T-helper 2 cell treated with Interferon-gamma antibody and Interleukin-4, amounts not matched to agents 5 μg/mL and 100 μg/mL, for 36 hours (primary cell): Measurements from ENCODE around the gene PTPRG.

Experiments
- DNase-seq: peaks from one replicate; pipeline ENCODE4 v3.0.0; 2021; ENCODE audit warnings: low spot score
- H3K27ac Mint-ChIP-seq: one replicate; pipeline ENCODE4 v1.8.0; 2021; ENCODE audit warnings: mild to moderate bottlenecking, mixed read lengths
- H3K27me3 Mint-ChIP-seq: one replicate; pipeline ENCODE4 v1.8.0; 2021; ENCODE audit warnings: low read depth, mixed read lengths
- H3K36me3 Mint-ChIP-seq: one replicate; pipeline ENCODE4 v1.8.0; 2021; ENCODE audit warnings: low read depth, mixed read lengths
- H3K4me1 Mint-ChIP-seq: one replicate; pipeline ENCODE4 v1.8.0; 2021; ENCODE audit warnings: low read depth, mixed read lengths
- H3K4me3 Mint-ChIP-seq: one replicate; pipeline ENCODE4 v1.8.0; 2022; ENCODE audit warnings: mild to moderate bottlenecking, moderate library complexity, mixed read lengths
- H3K9me3 Mint-ChIP-seq: one replicate; pipeline ENCODE4 v1.8.0; 2021; ENCODE audit warnings: mixed read lengths

Gene PTPRG

DNA sequence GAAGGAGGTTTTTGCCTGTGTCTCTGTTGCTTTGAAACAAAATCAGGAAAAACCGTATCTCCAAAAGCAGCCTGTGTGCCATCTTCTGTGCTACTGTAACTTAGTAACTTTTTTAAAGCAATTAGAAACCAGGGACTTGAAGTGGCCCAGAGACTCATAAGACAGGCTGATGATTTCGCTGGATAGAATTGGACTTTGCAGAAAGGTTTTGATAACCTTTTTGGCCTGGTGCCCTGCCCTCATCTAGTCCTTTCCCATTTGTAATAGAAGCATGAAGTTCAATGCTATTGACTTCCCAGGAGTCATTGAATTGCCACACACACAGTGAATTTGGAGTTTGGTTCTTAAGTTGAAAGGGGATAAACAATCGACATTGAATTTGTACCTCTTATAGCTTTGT is 157.2 kb downstream of the PTPRG start:
- no peaks in the 10 kb centered on the region for H3K9me3 Mint-ChIP-seq
- H3K27ac Mint-ChIP-seq: no peak overlapping the region
- no peaks in the 10 kb centered on the region for H3K36me3 Mint-ChIP-seq
- H3K27me3 Mint-ChIP-seq: no peaks in the 10 kb centered on the region
- H3K4me3 Mint-ChIP-seq: no peak overlapping the region
- DNase-seq: no peak
- no peaks in the 10 kb centered on the region for H3K4me1 Mint-ChIP-seq

DNA sequence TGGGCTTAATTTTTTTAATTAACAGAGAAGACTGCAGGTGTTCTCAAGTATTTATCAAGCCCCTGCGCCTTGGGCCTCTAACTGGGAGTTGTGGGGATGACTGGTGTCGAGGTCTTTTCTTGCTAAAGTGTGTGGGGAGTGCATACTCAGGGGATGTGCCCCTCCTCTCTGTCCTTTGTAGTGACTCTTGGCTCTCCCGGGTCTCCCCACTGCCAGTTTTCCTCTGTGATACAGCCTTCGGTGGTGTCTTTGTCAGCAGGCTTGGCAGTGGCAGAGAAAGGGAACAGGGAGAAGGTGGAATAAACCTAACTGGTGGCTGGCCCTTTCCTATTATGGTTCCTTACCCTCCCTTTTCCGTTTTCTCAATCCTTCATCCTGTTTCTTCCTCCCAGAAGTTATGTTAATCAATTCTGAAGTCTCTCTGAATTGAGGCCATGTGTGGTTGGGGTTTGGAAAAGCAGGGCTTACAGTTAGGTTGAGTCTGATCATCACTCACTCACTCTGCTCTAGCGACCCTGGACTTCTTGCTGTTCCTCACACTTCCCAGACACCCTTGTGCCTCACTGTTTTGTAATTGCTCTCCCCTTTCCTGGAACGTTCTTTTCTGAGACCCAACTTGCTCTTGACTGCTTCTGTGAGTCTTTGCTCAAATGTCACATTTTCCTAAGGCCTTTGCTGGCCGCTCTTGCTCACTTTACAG is 158.1 kb downstream of the PTPRG start:
- DNase-seq: no peak
- Mint-ChIP-seq H3K4me1 (no peaks in the 10 kb centered on the region), H3K9me3 (no peaks in the 10 kb centered on the region), H3K27ac (no peak overlapping the region), H3K27me3 (no peaks in the 10 kb centered on the region), H3K4me3 (no peak overlapping the region), H3K36me3 (no peaks in the 10 kb centered on the region)

DNA sequence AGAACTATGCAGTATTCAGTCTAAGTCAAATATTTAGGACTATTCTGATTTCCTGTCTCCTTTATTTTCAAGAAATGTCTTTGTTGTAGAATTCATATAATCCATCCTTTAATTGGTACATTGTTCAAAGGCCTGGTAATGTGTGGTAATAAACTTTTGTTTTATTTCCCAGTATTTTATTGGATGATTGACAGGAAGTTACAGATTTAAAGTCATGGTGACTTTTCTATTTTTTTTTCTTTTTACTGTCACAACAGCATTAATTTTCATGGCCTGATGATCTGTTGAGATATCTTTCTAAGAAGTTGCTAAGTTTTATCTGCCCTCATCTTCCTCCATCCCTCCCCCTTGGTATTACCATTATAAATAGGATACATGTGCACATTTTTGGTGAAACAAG is 161.7 kb downstream of the PTPRG start:
- Mint-ChIP-seq H3K4me3 (no peak overlapping the region), H3K9me3 (no peaks in the 10 kb centered on the region), H3K27ac (no peak overlapping the region), H3K36me3 (no peaks in the 10 kb centered on the region), H3K4me1 (no peaks in the 10 kb centered on the region), H3K27me3 (no peaks in the 10 kb centered on the region)
- no peak for DNase-seq

DNA sequence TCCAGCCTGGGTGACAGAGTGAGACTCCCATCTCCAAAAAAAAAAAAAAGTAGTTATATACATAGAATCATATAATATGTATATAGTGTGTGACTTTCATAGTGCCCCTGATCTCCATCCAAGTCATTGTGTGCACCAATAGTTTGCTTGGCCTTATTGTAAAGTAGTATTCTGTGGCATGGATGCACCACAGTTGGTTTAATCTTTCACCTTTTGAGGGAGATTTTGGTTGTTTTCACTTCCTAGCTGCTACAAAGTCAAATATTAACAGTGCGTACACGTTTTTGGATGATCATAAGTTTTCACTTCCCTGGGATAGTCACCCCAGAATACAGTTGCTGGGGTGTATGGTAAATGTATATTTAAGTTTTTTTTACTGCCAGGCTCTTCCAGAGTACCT is 162.8 kb downstream of the PTPRG start:
- H3K9me3 Mint-ChIP-seq: no peaks in the 10 kb centered on the region
- DNase-seq: no peak
- no peak overlapping the region for H3K27ac Mint-ChIP-seq
- H3K4me3 Mint-ChIP-seq: no peak overlapping the region
- H3K36me3 Mint-ChIP-seq: no peaks in the 10 kb centered on the region
- no peaks in the 10 kb centered on the region for H3K4me1 Mint-ChIP-seq
- H3K27me3 Mint-ChIP-seq: no peaks in the 10 kb centered on the region

DNA sequence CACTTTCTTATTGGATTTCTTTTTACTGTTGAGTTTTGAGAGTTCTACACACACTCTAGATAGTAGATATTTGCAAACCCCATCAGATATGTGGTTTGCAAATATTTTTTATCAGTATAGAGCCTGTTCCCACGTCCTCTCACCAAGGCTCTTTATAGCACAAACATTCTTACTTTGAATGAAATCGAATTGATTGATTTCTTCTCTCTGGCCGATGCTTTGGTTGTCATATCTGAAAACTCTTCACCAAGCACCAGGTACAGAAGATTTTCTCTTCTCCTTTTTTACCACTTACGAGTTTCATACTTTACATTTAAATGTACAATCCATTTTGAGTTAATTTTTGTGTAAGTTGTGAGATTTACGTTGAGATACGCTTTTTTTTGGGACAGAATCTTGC is 163.4 kb downstream of the PTPRG start:
- Mint-ChIP-seq H3K4me1 (no peaks in the 10 kb centered on the region), H3K27me3 (no peaks in the 10 kb centered on the region), H3K27ac (no peak overlapping the region), H3K9me3 (no peaks in the 10 kb centered on the region), H3K36me3 (no peaks in the 10 kb centered on the region), H3K4me3 (no peak overlapping the region)
- DNase-seq: no peak

DNA sequence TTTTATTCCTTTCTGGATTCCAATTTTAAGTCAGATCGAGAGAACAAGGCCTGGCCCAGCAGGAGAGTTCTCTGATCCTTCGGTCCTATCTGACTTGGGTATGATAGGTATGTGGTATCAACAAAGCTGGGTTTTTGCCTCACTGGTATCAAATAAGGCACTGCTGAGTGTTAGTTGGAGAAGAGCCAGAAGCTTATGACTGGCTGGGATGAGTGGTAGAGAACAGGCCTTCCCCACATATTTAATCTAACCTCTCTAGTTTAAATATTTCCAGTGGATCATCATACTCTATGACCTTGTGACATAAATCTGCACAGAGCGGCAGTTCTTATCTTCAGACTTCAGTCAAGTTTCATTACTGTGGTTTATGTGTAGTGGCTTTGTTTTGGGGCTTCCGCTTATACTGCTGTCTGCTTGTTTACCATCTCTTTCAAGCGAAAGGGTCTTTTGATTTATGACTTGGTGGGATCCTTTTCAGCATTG is 164.5 kb downstream of the PTPRG start:
- no peaks in the 10 kb centered on the region for H3K9me3 Mint-ChIP-seq
- H3K4me1 Mint-ChIP-seq: no peaks in the 10 kb centered on the region
- no peak overlapping the region for H3K27ac Mint-ChIP-seq
- no peaks in the 10 kb centered on the region for H3K36me3 Mint-ChIP-seq
- DNase-seq: no peak
- no peak overlapping the region for H3K4me3 Mint-ChIP-seq
- no peaks in the 10 kb centered on the region for H3K27me3 Mint-ChIP-seq

DNA sequence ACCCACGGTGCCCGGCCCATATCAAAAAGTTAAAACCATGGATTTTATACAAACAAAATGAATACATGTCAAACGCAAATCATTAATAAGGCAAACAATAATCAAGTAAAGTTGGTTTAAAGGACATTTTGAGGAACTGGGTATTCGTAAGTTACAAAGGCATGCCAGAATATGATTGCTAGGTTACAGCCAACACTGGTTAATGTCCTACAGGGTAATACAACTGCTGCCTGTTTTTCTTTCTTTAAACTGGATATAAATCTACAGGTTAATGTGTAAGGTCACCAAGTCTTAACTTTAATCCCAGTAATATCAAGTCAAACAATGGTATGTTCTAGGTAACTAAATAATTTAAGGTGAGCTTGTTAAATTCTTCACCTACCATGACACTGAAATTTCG is 166.1 kb downstream of the PTPRG start:
- H3K36me3 Mint-ChIP-seq: no peaks in the 10 kb centered on the region
- no peak overlapping the region for H3K27ac Mint-ChIP-seq
- H3K4me3 Mint-ChIP-seq: no peak overlapping the region
- H3K27me3 Mint-ChIP-seq: no peaks in the 10 kb centered on the region
- no peak for DNase-seq
- no peaks in the 10 kb centered on the region for H3K4me1 Mint-ChIP-seq
- H3K9me3 Mint-ChIP-seq: no peaks in the 10 kb centered on the region

DNA sequence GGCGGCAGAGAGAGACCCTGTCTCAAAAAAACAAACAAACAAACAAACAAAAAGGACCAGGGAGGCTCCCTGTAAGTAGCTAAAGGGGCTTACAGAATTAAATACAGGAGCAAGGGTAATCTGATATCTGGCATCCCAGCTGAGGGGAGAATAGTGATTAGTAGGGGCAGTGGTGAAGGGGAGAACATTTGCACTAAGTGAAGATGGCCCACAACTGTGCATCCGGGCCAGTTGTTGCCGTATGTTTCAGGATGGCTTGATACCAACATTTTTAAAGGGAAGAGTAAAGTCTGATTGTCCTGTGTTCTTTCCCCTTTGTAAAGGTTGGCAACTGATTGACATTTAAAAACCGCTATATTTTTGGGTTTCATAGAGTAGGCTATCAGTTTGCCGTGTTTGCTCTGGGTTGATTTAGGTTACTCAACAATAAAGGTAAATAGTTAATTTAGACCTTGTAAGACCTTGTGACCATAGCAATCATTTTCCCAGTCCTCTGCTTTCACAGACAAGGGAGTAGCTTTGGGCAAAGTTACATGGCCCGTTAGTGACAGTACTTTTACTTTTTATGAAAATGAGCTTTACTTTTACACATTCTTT is 167.8 kb downstream of the PTPRG start:
- Mint-ChIP-seq H3K4me1 (no peaks in the 10 kb centered on the region), H3K27me3 (no peaks in the 10 kb centered on the region), H3K9me3 (no peaks in the 10 kb centered on the region), H3K36me3 (no peaks in the 10 kb centered on the region), H3K4me3 (no peak overlapping the region), H3K27ac (no peak overlapping the region)
- no peak for DNase-seq

DNA sequence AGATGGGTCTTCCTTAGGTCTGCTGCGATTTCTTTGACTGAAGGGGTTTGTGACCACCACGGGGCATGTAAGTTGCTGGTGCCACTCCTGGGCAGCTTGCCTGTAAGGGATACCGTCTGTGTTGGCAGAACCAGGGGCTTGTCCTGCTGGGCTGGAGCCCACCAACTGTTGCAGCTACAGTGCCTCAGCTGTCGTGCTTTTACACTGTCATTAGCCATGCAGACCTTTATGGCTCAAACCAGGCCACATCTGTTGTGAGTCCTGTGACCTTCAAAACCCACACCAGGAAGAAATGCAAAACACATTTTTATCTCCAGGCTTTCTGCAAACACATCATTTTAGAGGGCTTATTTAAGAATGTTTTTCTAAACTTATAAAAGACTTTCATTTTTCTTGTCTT is 168.7 kb downstream of the PTPRG start:
- Mint-ChIP-seq H3K27me3 (no peaks in the 10 kb centered on the region), H3K4me3 (no peak overlapping the region), H3K27ac (no peak overlapping the region), H3K4me1 (no peaks in the 10 kb centered on the region), H3K9me3 (no peaks in the 10 kb centered on the region), H3K36me3 (no peaks in the 10 kb centered on the region)
- no peak for DNase-seq

DNA sequence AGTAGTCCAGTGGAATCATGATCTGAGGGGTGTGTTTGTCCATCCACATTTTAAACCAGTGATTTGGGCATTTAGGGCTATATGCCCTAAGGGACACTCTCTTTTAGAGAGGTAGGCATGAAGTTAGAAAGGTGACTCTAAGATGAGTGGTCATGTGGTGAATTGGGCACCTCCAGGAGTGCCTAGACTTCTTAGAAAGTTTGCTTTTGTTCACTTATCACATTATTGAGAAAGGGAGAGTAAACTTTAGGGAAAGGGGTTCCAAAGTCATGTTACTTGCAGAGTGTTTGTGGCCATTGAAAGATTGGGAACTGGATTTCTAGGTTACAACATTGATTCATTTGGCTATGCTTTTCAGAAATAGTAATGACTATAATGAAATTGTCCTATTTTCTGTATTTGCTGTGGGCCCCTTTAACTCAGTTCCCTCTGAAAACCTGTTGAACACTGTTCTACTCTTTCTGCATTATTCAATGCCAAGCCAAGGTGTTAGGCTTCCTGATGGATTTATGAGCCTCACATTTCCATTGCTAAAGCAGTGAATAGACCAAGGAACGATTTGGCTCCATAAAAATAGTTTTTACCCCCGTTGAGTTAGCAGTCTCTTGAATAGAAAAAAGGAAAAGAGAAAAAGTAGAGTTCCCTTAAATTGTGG is 169.3 kb downstream of the PTPRG start:
- Mint-ChIP-seq H3K4me1 (no peaks in the 10 kb centered on the region), H3K9me3 (no peaks in the 10 kb centered on the region), H3K4me3 (no peak overlapping the region), H3K27me3 (no peaks in the 10 kb centered on the region), H3K36me3 (no peaks in the 10 kb centered on the region), H3K27ac (no peak overlapping the region)
- DNase-seq: no peak

DNA sequence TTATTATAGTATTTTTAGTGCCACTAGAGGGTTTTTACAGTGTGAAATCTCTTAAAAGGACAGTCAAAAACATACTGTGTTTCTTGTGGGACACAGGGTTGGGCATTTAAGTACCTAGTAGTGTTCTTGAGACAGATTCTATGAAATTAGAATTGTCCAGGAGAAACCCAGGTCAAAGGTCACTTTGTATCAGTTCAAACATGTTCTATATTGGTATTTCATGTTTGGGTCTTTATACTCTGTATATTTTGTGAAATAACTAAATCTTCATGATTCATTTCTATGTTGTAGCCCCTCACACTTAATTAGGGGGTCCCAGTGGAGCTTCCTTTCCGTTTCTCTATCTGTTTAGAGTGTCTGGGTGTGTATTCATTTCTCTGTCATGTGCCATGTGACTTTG is 171.6 kb downstream of the PTPRG start:
- no peaks in the 10 kb centered on the region for H3K36me3 Mint-ChIP-seq
- H3K4me1 Mint-ChIP-seq: no peaks in the 10 kb centered on the region
- DNase-seq: no peak
- H3K27me3 Mint-ChIP-seq: no peaks in the 10 kb centered on the region
- no peak overlapping the region for H3K27ac Mint-ChIP-seq
- H3K4me3 Mint-ChIP-seq: no peak overlapping the region
- no peaks in the 10 kb centered on the region for H3K9me3 Mint-ChIP-seq

DNA sequence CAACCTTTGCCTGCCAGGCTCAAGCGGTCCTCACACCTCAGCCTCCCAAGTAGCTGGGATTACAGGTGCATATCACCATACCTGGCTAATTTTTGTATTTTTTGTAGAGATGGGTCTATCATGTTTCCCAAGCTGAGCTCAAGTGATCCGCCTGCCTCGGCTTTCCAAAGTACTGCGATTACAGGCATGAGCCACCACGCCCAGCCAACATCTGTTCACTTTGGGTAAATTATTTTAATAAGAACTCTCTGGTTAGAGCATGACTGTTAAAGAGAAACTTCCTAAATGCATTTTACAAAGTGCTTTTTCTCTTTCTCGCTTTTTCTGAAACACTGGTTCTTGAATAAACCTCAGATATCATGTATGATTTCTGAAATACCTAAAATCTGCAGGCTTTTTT is 172.5 kb downstream of the PTPRG start:
- no peak for DNase-seq
- Mint-ChIP-seq H3K36me3 (no peaks in the 10 kb centered on the region), H3K9me3 (no peaks in the 10 kb centered on the region), H3K27me3 (no peaks in the 10 kb centered on the region), H3K4me1 (no peaks in the 10 kb centered on the region), H3K4me3 (no peak overlapping the region), H3K27ac (no peak overlapping the region)

DNA sequence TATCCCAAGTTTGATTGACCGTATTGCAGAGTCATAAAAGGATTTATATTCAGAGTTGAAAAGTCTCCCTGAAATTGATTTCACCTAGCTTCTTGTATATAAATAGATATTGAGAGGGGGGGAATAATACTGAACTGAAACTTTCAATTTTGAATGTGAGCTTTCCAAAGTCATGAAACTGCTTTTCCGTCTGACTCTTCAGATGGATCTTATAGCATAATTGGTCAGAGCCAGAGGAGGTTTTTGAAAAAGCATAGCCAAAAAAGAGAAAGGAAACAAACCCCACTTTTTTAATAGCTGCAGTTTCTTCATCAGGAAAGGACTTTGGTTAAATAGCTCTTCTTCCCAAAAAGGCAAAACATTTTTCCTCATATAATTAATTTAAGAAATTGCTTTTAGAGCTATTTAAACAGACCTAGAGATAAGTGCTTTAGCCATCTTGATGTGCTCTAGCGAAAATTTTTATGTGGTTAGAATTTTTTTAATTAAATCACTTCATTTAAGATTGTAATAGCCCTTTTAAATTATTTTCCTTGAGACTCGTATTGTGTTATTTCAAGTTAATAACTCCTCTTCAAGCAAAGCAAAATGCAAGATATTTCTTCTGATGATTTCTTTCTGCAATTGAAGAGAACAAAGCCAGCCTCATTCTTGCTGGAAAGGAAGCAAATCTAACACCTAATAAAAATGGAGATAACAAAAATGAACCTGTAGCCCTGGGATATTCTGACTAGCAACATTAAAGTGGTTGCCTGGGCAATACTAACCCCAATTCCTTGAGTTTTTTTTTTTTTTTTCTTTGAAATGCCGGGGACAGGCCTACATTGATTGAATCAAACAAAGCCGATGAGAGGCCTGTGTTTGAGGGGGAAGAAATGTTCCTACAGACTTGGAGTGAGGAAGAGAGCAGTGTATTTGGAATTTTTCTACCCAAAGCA is 173.6 kb downstream of the PTPRG start:
- no peak for DNase-seq
- no peaks in the 10 kb centered on the region for H3K27me3 Mint-ChIP-seq
- no peaks in the 10 kb centered on the region for H3K9me3 Mint-ChIP-seq
- no peak overlapping the region for H3K27ac Mint-ChIP-seq
- H3K4me1 Mint-ChIP-seq: no peaks in the 10 kb centered on the region
- H3K36me3 Mint-ChIP-seq: no peaks in the 10 kb centered on the region
- no peak overlapping the region for H3K4me3 Mint-ChIP-seq

DNA sequence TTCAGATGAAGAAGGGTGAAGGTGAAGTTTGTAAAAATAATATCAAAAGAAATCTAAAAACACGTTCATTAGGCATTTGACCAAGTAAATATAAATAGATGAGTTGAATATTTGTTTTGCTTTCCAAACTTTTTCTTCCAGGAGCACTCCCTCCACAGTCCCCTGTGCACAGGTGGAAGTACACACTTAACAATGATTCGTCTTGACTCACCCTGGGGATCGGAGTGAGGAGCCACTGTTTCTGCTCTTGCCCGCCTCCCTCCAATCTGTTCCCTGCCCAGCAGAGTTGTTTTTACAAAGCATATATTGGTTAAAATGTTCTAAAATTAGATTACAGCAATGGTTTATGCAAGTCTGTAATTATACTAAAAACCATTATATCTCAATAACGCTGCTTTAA is 175.1 kb downstream of the PTPRG start:
- DNase-seq: no peak

More for the DNA sequence above, 175.1 kb downstream of the PTPRG start:
- Mint-ChIP-seq H3K27ac (no peak overlapping the region), H3K4me3 (no peak overlapping the region), H3K4me1 (no peaks in the 10 kb centered on the region), H3K9me3 (no peaks in the 10 kb centered on the region), H3K36me3 (no peaks in the 10 kb centered on the region), H3K27me3 (no peaks in the 10 kb centered on the region)
